Fibroblast of skin of right biceps (primary cell): ENCODE results near the gene CTRB2.
A peak's percentile ranks its signal among the peaks of the same experiment; 100 is the strongest.
"Not testable (repeated sequence)": the region's sequence is repeated elsewhere in the genome, so short reads cannot be mapped to it uniquely, and the experiment has no call there.

Experiments
- DNase-seq: peaks from one replicate; pipeline ENCODE4 v3.0.0-alpha.2; 2013

CTRB2 gene

DNA sequence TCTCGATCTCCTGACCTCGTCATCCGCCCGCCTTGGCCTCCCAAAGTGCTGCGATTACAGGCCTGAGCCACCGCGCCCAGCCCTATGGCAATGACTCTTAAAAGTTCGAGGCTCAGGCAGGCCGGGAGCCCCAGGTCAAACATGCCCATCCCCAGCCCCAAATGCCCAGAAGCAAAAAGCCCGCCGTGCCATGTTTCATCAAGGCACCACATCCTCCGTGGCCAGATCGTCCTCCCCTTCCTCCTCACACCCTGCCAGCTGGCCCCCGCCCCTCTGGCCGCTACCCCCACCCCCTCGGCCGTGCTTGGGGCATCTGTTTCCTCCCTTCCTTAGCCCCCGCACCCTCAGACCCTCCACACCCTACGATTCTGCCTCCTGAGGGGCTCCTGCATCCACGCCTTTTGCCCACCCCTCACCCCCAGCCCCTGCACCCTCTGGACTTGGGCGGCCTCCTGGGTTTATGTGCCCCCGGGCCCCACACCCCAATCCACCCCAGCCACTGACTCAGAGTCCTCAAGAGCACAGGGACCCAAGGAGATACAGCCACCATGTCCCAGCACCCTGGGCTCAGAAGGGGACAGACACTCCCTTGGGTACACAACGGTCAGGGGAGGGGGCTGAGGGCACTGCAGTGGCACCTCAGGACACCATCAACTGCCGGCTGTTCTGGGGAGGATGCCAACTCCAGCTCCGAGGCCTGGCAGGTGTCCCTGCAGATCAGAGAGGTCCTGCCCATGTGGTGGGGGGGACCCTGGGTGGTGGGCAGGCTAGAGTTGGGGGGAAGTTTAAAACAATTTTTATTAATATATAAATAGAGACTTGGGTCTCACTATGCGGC lies 18.9 kb upstream of the CTRB2 start:
- no peak for DNase-seq

DNA sequence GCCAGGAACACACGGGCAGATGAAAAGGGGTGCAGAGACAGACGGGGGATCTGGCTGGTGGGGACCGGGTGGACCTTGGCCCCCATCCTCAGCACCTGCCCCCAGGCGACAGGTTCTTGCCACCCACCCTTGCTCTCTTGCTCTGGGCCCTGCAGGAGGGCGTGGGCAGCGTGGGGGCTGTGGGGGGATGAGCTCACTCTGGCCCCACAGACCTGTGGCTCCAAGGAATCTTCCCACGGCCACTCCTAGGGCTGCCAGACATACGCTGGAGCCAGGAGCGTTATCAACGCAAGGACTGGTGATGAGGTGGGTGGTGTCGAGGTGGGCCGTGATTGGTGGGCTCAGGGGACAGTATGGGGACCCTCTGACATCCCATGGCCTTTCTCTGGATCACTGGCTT lies 18.1 kb upstream of the CTRB2 start:
- peak; percentile 22 for DNase-seq

DNA sequence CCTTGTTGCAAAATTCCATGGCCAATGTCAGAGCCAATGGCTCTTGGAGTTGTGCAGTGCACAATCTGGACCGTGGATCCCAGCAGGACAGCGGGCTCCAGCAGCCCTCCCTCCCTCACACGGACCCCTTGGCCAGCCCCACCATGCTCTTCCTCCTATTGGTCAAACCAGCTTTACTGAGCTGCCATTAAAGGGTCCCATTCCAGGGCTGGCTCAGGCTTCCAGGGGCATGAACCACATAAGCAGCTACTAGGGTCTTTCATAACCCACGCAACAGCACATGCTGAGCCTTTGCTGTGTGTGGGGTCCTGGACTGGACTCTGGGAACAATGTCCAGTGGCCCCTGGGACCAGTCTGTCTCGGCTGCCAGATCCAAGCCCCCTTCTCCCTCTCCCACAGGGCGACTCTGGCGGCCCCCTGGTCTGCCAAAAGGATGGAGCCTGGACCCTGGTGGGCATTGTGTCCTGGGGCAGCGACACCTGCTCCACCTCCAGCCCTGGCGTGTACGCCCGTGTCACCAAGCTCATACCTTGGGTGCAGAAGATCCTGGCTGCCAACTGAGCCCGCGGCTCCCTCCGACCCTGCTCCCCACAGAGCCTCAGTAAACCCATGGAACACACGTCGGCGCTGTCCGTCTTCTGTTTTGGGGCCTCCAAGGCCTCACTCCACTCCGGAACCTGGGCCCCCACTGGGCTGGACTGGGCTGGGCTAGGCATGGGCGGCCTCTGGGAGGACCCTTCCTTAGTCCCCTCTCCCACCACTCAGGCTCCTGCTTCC lies 17.5 kb upstream of the CTRB2 start:
- DNase-seq = no peak

DNA sequence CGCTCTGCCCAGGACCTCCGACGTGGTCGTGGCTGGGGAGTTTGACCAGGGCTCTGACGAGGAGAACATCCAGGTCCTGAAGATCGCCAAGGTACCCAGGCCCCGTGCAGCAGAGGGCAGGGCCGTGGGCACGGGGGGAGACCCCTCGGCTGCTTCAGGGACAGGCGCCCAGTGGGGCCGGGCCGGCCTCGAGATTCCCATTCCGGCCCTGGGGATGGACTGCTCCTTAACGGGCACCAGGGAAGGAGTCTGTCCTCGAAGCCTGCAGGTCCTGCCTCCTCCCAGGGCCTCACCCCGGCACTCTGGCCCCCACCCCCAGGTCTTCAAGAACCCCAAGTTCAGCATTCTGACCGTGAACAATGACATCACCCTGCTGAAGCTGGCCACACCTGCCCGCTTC lies 16.2 kb upstream of the CTRB2 start:
- not testable (repeated sequence) for DNase-seq

DNA sequence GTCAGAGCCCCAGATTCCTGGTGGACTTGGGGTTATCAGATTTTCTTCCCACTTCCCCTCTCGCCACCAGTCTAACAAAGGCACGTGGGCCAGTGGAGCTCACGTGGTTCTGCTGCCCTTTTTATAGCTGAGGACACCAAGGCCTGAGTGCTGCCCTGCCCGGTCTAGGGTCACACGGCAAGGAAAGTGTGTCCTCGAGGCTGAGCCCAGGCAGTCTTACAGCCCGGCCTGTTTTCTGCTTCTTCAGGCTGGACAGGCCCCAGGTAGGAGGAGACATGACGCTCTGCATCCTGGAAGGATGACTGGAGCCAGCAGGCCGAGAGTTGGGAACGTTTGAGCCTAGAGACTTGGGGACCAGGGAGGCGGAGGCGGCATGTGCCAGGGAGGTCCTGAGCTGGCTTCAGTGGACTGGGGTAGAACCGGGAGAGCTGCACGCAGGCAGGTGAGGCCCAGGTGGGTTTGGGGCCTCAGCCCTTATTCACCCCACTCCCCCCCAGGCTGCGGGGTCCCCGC lies 15.4 kb upstream of the CTRB2 start:
- no peak for DNase-seq

DNA sequence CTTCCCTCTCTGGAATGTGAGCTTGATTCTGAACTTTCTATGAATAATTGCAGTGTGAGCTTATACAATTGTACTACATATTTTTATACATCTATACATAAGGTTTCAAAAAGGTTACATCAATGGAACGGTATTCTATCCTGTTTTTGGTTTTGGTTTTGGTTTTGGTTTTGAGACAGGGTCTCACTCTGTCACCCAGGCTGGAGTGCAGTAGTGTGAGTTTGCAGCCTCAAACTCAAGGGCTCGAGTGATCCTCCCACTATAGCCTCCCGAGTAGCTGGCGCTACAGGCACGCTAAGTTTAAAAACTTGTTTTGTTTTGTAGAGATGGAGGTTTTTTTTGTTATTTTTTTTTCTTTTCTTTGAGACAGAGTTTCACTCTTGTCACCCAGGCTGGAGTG lies 12.9 kb upstream of the CTRB2 start:
- no peak for DNase-seq

DNA sequence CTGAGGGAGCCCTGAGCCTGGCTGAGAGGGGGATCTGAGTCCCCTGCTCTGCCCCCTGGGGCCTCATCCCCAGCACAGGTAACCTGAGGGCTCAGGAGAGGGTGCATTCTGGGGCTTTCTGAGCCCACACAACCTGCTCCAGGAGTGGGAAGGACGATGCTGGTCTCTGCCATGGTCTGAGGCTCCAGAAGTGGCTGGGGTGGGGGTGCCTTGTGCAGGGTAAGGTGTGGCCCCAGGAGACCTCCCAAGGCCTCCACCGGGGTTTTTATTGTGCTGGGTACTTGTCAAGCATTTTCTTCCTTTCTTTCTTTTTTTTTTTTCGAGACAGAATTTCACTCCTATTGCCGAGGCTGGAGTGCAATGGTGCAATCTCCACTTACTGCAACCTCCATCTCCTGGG lies 12.1 kb upstream of the CTRB2 start:
- no peak for DNase-seq

DNA sequence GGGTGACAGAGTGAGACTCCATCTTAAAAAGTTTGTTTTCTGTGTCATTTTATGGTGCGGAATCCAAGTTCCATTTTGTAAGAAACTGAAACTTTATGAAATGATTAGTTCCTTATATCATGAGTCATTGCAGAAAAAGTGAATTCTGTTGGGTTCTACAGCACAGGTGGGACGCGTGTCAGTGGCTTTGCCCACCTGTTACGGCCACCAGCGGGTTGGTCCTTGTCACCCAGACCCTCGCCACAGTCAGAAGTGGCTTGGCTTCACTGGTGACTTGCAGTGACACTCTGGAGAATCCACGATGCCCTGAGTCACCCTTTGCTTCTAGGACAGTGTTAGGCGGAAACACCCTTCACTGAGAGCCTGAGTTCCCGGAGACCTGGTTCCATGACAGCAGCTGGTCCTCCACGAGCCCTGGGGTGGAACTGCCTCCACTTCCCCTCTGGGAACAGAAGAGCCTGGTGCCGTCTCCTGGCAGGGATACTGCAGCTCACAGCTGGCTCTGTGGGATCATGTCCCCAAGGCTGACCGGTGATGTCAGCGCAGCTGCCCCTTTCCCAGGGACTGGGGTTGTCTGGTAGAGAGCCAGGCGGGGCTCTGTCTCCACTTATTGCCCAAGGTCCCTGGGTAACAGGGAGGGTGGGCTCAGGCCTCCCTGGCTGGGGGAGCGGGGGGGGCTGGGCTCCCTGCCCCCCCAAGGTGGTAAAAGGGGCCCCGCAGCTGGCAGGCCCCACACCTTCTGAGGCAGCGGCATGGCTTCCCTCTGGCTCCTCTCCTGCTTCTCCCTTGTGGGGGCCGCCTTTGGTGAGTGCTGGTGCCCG lies 11.5 kb upstream of the CTRB2 start, which contains the start of gene CTRB1:
Gene CTRB1 (plus strand): TSS at position 733 of the 821 bp plus-strand sequence. CDS start 20 bp downstream, at position 753.
- no peak for DNase-seq

DNA sequence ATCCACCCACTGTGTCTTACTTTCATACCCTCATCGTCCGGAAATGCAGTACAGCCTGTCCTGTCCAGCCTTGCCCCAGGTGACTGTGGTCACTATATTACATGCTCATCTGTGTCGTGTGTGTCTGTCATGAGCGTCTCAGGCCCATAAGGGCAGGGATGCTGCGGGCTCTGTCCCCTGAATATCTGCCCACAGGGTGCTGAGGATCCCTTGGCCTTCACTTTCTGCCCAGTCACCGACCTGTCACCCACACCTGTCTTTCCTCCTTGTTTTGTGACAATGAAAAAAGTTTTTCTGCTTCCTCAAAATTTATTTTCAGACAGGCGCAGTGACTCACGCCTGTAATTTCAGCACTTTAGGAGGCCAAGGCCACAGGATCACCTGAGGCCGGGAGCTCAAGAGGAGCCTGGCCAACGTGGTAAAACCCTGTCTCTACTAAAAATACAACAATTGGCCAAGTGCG lies 10.5 kb upstream of the CTRB2 start:
- DNase-seq = no peak

DNA sequence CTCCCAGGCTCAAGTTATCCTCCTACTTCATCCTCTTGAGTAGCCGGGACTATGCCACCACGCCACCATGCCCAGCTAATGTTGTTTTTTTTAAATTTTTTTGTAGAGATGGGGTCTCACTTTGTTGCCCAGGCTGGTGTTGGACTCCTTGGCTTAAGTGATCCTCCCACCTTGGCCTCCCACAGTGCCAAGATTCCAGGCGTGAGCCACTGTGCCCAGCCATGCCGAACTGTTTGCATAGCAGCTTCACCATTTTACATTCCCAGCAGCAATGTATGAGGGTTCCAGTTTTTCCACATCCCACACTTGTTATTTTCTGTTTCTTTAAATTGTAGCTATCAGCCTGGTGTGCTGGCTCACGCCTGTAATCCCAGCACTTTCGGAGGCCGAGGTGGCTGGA lies 9.6 kb upstream of the CTRB2 start:
- no peak for DNase-seq

DNA sequence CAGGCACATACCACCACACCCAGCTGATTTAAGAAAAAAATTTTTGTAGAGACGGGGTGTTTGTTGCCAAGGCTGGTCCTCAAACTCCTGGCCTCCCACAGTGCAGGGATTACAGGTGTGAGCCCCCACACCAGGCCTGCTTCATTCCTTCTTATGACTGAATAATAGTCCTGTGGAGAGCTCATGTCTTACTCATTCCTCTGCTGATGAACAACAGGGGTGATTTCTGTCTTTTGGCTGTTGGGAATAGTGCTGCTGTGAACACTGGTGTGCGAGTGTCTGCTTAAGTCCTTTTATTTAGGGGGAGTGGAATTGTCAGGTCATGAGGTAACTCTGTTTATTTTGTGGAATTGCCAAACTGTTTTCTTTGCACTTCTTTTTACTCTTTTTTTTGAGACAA lies 9.2 kb upstream of the CTRB2 start:
- no peak for DNase-seq

DNA sequence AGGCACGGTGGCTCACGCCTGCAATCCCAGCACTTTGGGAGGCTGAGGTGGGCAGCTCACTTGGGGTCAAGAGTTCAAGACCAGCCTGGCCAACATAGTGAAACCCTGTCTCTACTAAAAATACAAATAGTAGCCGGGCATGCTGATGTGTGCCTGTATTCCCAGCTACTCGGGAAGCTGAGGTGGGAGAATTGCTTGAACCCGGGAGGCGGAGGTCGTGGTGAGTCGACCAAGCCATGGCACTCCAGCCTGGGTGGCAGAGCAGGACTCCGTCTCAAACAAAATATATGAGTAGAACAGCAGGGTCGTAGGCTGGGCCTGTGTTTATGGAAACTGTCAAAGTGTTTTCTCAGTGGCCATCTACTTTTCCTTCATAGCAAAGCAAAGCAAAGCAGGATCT lies 4.3 kb upstream of the CTRB2 start:
- DNase-seq = not testable (repeated sequence)

DNA sequence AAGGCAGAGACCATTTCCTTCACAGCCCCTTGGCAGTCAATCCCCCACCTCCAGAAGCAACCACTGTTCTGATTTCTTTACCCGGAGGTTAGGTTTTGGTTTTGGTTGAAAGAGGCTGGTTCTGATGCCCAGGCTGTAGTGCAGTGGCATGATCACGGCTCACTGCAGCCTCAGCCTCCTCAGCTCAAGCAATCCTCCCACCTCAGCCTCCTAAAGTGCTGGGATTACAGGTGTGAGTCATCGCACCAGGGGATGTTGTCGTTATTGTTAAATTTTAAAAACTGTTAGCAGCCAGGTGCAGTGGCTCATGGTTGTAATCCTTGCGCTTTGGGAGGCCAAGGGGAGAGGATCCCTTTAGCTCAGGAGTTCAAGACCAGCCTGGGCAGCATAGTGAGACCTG lies 3.0 kb upstream of the CTRB2 start:
- no peak for DNase-seq

DNA sequence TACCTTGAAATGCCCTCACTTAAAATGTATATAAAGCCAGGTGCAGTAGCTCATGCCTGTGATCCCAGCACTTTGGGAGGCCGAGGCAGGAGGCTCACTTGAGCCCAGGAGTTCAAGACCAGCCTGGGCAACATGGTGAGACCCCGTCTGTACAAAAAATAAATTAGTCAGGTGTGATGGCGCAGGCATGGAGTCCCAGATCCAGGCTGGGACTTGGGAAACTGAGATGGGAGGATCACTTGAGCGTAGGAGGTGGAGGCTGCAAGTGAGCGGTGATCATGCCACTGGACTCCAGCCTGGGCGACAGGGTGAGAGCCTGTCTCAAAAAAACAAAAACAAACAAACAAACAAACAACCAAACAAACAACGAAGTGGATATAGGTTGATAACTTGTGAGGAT lies 2.6 kb upstream of the CTRB2 start:
- not testable (repeated sequence) for DNase-seq

DNA sequence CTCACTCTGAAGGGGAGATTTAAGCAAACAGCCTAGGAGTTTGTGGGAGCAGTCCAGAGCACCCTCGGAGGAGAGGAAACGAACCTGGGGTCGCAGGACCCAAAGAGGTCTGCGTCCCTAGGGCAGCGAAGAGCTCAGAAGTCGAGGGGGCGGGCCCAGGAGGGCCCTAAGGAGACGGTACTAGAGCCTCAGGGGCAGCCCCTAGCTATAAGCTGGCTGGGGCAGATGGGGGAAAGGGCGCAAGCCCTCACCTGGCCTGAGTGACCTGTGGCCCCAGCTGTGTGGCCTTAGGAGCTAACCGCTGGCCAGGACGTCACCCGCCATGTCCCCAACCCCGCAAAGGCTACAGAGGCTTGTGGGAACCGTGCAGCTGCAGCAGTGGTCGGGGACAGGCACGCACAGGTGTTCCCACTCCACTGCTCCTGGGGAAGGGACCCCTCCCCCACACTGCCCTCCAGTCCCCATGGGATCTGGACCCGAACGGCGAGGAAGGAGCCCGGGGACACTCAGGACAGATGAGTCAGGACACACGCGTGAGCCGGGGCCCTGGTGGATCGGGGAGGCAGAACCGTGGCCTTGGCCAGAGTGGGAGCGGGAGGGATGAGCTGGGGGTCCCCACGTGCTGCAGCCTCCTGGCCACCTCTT lies 2.0 kb upstream of the CTRB2 start:
- DNase-seq = no peak

DNA sequence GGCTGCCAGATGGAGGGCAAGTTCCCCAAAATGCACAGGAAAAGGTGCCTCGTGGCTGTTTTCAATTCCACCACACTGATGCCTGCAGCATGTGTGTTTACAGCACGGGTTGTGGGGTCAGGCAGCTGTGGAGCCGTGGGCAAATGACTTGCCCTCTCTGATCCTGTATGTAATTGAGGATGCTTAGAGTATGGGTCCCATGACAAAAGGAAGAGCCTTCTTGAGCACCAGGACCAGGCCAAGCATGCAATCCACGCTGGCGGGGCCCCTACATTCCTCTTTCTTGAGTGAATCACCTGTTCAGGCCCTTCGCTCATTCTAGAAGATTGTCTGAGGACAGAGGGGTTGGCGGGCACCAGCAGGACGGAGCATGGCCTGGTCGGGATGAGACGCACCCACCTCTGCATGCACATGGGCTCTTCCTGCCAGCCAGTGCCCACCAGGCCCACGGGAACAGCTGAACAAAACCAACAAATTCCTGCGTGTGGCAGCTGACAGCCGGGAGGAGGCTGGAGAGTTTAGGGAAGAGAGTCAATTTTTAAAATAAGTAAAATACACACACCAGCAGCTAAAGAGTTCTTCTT lies 1.4 kb upstream of the CTRB2 start:
- DNase-seq = no peak

DNA sequence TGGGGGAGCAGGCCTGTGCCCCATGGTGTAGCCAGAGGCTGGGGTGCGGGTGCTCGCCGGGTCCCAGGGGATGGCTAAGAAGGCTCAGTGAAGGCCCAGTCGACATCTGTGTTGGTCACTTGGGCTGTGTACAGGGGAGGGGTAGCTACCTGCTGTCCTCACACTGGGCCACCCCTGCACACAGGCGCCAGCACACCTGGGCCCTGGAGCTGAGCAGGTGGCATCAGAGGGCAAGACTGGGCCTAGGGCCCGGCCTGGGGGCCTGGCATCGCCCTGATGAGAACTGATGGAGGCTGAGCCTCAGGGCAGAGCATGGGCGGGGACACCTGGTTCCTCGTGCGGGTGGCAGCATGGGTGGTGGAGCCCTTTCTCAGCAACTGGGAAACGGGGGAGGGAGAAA lies 870 bp upstream of the CTRB2 start:
- DNase-seq = no peak

DNA sequence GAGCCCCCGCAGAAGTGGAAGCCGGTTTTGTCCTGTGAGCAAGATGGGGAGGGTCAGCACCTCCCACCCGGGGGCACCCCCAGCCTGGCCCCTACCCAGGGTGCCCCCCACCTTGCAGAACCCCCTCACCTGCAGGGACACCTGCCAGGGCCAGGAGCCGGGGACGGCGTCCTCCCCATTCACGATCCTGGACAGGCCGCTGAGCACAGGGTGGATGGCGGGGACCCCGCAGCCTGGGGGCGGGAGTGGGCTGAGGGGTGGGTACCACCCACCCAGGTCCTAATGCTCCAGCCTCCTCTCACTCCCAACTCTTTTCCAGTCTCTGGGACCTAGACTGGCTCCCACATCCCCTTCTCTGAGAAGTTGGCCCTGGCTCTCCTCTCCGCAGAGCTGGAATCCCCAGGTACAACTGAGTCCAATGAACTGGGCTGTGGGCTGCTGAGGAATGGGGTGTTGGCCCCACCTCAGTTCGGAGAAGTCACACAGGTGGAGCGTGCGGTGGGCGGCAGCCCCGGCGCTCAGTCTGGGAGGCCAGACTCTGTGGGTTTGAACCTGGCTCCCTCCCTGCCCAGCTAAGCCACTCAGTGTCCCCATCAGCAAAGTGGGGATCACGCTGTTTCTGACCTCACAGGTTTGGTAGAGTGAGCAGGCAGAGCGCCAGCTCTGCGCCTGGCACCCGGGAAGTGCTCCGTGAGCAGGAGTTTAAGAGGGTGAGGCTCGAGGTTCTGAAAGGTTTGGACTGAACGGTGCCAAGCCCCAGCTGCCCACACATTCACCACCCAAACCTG lies 806 bp downstream of the CTRB2 start:
- DNase-seq = not testable (repeated sequence)

DNA sequence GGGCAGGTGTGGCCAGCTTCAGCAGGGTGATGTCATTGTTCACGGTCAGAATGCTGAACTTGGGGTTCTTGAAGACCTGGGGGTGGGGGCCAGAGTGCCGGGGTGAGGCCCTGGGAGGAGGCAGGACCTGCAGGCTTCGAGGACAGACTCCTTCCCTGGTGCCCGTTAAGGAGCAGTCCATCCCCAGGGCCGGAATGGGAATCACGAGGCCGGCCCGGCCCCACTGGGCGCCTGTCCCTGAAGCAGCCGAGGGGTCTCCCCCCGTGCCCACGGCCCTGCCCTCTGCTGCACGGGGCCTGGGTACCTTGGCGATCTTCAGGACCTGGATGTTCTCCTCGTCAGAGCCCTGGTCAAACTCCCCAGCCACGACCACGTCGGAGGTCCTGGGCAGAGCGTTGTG lies 1.5 kb downstream of the CTRB2 start:
- DNase-seq = not testable (repeated sequence)

DNA sequence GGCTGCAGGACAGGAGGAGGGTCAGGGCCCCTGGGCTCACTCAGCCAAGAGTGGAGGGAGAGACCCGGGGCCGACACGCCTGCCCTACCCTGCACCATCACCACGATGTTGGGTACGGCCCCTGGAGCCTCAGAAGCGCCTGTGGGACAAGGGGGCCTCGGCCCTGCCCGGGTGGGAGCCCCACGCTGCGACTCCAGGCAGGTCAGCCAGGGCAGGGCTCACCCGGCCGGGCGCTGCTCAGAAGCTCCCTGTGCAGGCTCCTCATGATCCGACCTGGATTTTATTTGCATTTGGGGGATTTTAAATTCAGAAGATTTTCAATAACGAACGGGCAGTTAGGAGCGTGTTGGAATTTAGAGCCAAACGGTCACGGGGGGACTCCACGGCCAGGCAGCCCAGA lies 2.1 kb downstream of the CTRB2 start:
- not testable (repeated sequence) for DNase-seq

DNA sequence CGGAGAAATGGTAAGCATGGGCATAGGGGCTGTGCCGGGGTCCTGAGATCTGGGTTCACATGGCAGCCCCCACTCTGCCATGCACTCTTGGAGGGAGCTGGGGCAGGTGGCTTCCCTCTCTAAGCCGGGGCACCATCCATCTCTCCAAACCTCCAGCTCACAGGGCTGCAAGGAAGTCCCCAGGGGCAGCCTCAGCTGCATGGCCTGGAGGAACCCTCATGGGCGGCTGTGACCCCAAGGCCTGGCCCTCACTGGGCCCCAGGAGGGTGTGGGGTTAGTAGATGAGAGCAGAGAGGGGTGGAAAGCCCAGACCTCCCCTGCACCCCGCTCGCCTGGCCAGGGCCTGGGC lies 2.6 kb downstream of the CTRB2 start:
- no peak for DNase-seq
